ENCODE results near the gene GAS2L3. TPM values are rescaled to one million over a fixed set of nuclear protein-coding genes. Genes with fewer than 3 reads are reported as not detected.

GAS2L3 gene
- total and polyA plus RNA-seq, 9 of the 15 experiments (the other 6 are each of a cell fraction or from before 2014, with no cell fraction given) = 1.5 to 9.8 (median 3.5) TPM

DNA sequence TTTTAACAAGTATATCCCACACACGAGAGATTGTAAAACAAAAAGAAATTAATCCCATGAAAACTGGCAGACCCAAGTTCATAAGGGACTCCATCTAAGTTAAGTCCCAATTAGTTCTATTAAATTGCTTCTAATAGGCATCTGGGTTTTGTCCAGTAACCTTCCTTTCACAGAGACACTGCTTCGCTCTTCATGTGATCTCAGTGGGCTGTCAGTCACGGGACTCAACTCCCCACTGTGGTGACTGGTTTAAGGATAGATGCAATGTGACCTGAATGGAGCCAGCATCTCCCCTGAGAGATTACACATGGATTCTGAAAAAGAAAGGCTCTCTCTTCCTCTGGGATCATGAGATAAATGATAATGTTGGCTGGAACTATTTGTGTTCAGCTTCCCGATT is 96.4 kb downstream of the GAS2L3 start:
- WGBS (ENCODE audit: insufficient coverage, low coverage, missing lambda C conversion rate) = 0% methylated on average over 4 of the region's 4 CpGs
- ChIA-PET CTCF (ENCODE audit: low intra/inter-chr PET ratio) (no interaction called here), POLR2A (no interaction called here)
- DNase-seq (ENCODE audit: extremely low read depth in 1 of 4, low spot score in 3 of 4) (no peak), FAIRE-seq (no peak), ATAC-seq (no peak)
- H4K20me1 ChIP-seq (replicated peaks; ENCODE audit: control insufficient read depth, insufficient read depth, low read length) = no peaks in the 10 kb centered on the region
- no peaks in the 10 kb centered on the region for H3K36me3 ChIP-seq (ENCODE audit: control insufficient read depth, insufficient read depth, low read length)
- H3K9ac ChIP-seq (ENCODE audit: insufficient read depth in 1 of 2, low read depth in 2 of 2, low read length in 2 of 2) = no peak overlapping the region
- H3K9me1 ChIP-seq (ENCODE audit: control insufficient read depth, insufficient read depth, low read length) = no peaks in the 10 kb centered on the region
- no peak overlapping the region for H3K4me3 ChIP-seq
- H3K79me2 ChIP-seq (ENCODE audit: control insufficient read depth, insufficient read depth, low read length) = no peaks in the 10 kb centered on the region
- TF ChIP-seq SOX6 (IDR thresholded peaks at IDR 0.05) (no peak), MYNN (IDR thresholded peaks at IDR 0.05) (no peak), MYNN (CRISPR knock-in tag; IDR thresholded peaks at IDR 0.05) (no peak), MCM7 (IDR thresholded peaks at IDR 0.05) (no peak), DACH1 (IDR thresholded peaks at IDR 0.05; ENCODE audit: partially characterized antibody) (no peak), PHB2 (IDR thresholded peaks at IDR 0.05; ENCODE audit: low read depth) (no peak)
- intact Hi-C loops (cut with micrococcal nuclease) = loop anchor here (1.0 to 5.0 kb wide), 2 partner anchors 71 to 323 kb away; no protein-coding TSS in a partner anchor
- no TSS peak for BruUV-seq (replicated peaks)
- in situ Hi-C loops (cut with MboI) = loop anchor here (10.0 kb wide), 1 partner anchor 325 kb away; no protein-coding TSS in a partner anchor
- H3K4me1 ChIP-seq (replicated peaks in 1 of 2; ENCODE audit: control insufficient read depth in 2 of 2, insufficient read depth in 2 of 2, low read length in 2 of 2) = no peaks in the 10 kb centered on the region
- H3K27ac ChIP-seq (ENCODE audit: extremely low read depth, low read depth, low read length) = no peak overlapping the region
- H3K9me3 ChIP-seq (replicated peaks; ENCODE audit: control insufficient read depth, insufficient read depth, low read depth, low read length) = no peaks in the 10 kb centered on the region
- no peak overlapping the region for H2AFZ ChIP-seq (ENCODE audit: low read depth, low read length)
- H3K4me2 ChIP-seq (ENCODE audit: insufficient read depth, low read length) = no peak overlapping the region
- H3K27me3 ChIP-seq (ENCODE audit: control insufficient read depth in 2 of 2, insufficient read depth in 2 of 2, low read length in 2 of 2) = no peaks in the 10 kb centered on the region

DNA sequence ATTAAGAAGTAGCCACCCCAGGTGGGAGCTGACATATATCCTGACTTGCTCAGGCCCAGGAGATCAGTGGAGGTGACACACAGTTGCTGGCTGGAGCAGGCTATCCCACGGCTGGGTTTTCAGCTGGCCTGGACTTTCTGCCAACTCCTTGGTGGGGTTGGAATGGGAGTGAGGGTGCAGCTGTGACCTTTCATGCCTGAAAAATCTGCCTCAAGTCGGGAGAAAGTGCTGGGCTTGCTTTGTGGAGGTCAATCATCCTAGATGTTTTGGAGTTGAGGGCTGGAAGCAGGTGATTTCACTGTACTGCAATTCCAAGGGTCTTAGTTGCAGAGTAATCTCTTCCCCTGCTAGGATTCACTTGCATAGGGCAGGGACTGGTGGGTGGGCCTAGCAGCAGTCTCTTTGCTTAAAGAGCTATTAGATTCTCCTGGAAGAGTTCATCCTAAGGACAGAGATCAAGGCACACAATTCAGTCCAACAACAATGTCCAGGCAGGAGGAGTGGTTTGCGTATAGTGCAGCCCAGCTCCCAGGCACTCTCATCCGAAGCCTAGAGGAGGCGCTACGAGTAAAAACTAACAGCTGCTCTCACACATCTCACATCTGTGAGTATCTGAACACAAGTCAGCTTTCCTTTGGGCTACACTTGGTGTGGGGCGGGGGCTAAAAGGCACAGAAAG is 98.1 kb downstream of the GAS2L3 start:
- peak in 1 of 4 experiments; percentile 2 for DNase-seq (ENCODE audit: extremely low read depth in 1 of 4, low spot score in 3 of 4)
- CTCF ChIA-PET (ENCODE audit: low intra/inter-chr PET ratio) = no interaction called here
- Histone ChIP-seq H2AFZ (ENCODE audit: low read depth, low read length) (no peak overlapping the region), H3K27me3 (ENCODE audit: control insufficient read depth in 2 of 2, insufficient read depth in 2 of 2, low read length in 2 of 2) (no peaks in the 10 kb centered on the region), H3K4me1 (replicated peaks in 1 of 2; ENCODE audit: control insufficient read depth in 2 of 2, insufficient read depth in 2 of 2, low read length in 2 of 2) (no peaks in the 10 kb centered on the region), H4K20me1 (replicated peaks; ENCODE audit: control insufficient read depth, insufficient read depth, low read length) (no peaks in the 10 kb centered on the region), H3K36me3 (ENCODE audit: control insufficient read depth, insufficient read depth, low read length) (no peaks in the 10 kb centered on the region), H3K9me1 (ENCODE audit: control insufficient read depth, insufficient read depth, low read length) (no peaks in the 10 kb centered on the region), H3K9ac (ENCODE audit: insufficient read depth in 1 of 2, low read depth in 2 of 2, low read length in 2 of 2) (no peak overlapping the region), H3K4me3 (no peak overlapping the region), H3K4me2 (ENCODE audit: insufficient read depth, low read length) (no peak overlapping the region), H3K79me2 (ENCODE audit: control insufficient read depth, insufficient read depth, low read length) (no peaks in the 10 kb centered on the region), H3K9me3 (replicated peaks; ENCODE audit: control insufficient read depth, insufficient read depth, low read depth, low read length) (no peaks in the 10 kb centered on the region), H3K27ac (ENCODE audit: extremely low read depth, low read depth, low read length) (no peak overlapping the region)
- 0% methylated on average over 7 of the region's 7 CpGs for WGBS (ENCODE audit: insufficient coverage, low coverage, missing lambda C conversion rate)
- TF ChIP-seq HDAC1 (IDR thresholded peaks at IDR 0.05) = no peak
- no peak for TF ChIP-seq GABPB2 (CRISPR knock-in tag; conservative IDR thresholded peaks at IDR 0.05)
- no peak for TF ChIP-seq ZNF274 (IDR thresholded peaks at IDR 0.05; ENCODE audit: borderline replicate concordance, low read depth, low read length)
- TF ChIP-seq, protein P1, sequence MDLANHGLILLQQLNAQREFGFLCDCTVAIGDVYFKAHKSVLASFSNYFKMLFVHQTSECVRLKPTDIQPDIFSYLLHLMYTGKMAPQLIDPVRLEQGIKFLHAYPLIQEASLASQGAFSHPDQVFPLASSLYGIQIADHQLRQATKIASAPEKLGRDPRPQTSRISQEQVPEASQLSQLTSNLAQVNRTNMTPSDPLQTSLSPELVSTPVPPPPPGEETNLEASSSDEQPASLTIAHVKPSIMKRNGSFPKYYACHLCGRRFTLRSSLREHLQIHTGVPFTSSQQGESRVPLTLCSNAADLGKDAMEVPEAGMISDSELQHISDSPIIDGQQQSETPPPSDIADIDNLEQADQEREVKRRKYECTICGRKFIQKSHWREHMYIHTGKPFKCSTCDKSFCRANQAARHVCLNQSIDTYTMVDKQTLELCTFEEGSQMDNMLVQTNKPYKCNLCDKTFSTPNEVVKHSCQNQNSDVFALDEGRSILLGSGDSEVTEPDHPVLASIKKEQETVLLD (IDR thresholded peaks at IDR 0.05) = no peak
- no peak for TF ChIP-seq FOXK1 (CRISPR knock-in tag; IDR thresholded peaks at IDR 0.05; ENCODE audit: borderline replicate concordance)
- TF ChIP-seq ZNF23 (CRISPR knock-in tag; IDR thresholded peaks at IDR 0.05) = no peak
- no peak for TF ChIP-seq TEAD2 (tag; IDR thresholded peaks at IDR 0.05)
- TF ChIP-seq FOXA3 (CRISPR knock-in tag; conservative IDR thresholded peaks at IDR 0.05 in 1 of 2, IDR thresholded peaks at IDR 0.05 in 1 of 2) = no peak
- no peak for TF ChIP-seq SRSF1 (IDR thresholded peaks at IDR 0.05; ENCODE audit: low read depth, low read length)
- no peak for TF ChIP-seq NONO (IDR thresholded peaks at IDR 0.05; ENCODE audit: low read depth in 2 of 2, low read length in 1 of 2)
- BruUV-seq (replicated peaks) = no TSS peak
- in situ Hi-C loops (cut with MboI) (loop anchor here (10.0 kb wide), 1 partner anchor 327 kb away; no protein-coding TSS in a partner anchor), intact Hi-C loops (cut with micrococcal nuclease) (loop anchor here (5.0 kb wide), 1 partner anchor 324 kb away; no protein-coding TSS in a partner anchor)
- peak; percentile 68 for ATAC-seq
- FAIRE-seq = no peak
- POLR2A ChIA-PET = no interaction called here
